Spleen (tissue), 7 donors: ENCODE data around the gene ELOVL2.
"Not testable (repeated sequence)": the region's sequence is repeated elsewhere in the genome, so short reads cannot be mapped to it uniquely, and the experiment has no call there.

Source experiments
- CTCF ChIP-seq, 11 experiments: fragments of 200-600 bp in 7 of 11; fragments of 450-650 bp in 4 of 11; sonication (generic) in 4 of 11; IDR thresholded peaks in 8 of 11; conservative IDR thresholded peaks in 3 of 11; 1 replicate in 7 of 11; 2 replicates in 4 of 11; pipeline versions ENCODE4 v1.4.0 to v1.8.0; 2016 to 2021; ENCODE audit warnings: antibody characterized with exemption in 11 of 11, inconsistent platforms in 4 of 11, mild to moderate bottlenecking in 1 of 11
- POLR2AphosphoS5 ChIP-seq, 3 donors: sonication (generic); formaldehyde crosslinking; IDR thresholded peaks; one replicate each; pipeline ENCODE4 v1.5.1; 2017; ENCODE audit warnings: antibody characterized with exemption in 3 of 3
- donor health status: DM: no; HTN: no; CAD: no; lungs with moderate emphysema.
- donor health status: DM: no; HTN: no; CAD: no.
- donor health status: DM: no; HTN: no; CAD: no.

DNA sequence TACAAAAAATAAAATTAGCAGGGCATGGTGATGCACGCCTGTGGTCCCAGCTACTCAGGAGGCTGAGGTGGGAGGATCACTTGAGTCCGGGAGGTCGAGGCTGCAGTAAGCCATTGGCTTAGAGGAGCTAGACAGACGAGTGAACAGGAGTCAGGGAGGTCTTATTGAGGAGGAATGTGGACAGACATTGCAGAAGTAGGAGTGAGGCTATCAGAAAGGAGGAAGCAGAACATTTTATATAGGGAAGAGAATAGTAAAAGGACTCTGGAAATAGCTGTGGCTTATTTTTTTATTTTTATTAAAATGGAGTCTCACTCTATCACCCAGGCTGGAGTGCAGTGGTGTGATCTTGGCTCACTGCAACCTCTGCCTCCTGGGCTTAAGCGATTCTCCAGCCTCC, 47.0 kb upstream of the ELOVL2 start:
- TF ChIP-seq CTCF (IDR thresholded peaks at IDR 0.05 in 8 of 11, conservative IDR thresholded peaks at IDR 0.05 in 3 of 11); POLR2AphosphoS5 (IDR thresholded peaks at IDR 0.05): not testable (repeated sequence)
